EH (cell line): ENCODE data around the gene SCUBE1.

Source experiments
- DNase-seq: peaks from one replicate; pipeline ENCODE4 v3.0.0-alpha.2; 2015; ENCODE audit warnings: low read depth

Gene SCUBE1

DNA sequence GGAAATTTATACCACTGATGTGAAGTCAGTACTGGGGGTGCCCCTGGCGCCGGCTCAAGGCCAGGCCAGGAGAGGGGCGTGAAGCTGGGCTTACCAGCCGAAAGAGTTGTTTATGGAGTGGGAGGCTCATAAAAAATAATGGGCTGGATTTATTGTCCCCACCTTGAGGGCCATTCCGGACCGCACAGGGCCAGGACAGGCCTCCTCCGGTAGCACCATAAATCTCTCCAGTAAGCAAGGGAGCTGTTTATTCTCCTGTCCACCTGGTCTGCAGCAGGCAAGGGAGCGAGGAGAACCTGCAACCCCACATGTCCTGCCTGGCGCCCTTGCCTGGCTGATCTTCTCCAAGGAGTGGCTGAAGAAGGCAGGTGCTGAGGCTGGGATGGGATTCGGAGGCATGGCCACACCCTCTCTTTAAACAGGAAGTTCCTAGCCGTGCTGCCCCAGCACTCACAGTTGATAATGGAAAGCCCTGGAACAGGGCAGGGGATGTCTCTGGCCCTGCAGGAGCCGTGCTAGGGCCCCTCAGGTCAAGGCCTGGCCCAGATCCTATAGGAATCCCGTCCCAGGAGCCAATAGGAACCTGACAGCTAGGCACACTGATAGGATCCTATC is 65.1 kb downstream of the SCUBE1 start:
- no peak for DNase-seq

DNA sequence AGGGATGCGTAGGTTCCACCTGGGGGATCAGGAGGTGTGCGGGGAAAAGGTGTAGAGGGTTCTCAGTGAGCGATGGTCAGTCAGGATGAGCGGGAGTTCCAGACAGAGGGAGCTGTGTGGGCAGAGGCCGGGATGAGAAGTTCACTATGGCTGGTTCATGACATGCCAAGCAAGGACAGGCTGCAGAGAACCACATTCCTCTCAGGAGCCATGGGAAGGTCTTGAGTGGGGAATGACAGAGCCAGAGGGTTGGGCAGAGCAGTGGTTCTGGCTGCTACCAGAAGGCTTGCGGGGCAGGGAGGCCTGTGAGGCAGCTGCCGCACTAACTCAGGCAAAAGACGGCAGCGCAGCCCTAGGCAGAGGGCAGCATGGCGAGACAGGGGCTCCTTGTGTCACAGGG is 66.1 kb downstream of the SCUBE1 start:
- DNase-seq = no peak

DNA sequence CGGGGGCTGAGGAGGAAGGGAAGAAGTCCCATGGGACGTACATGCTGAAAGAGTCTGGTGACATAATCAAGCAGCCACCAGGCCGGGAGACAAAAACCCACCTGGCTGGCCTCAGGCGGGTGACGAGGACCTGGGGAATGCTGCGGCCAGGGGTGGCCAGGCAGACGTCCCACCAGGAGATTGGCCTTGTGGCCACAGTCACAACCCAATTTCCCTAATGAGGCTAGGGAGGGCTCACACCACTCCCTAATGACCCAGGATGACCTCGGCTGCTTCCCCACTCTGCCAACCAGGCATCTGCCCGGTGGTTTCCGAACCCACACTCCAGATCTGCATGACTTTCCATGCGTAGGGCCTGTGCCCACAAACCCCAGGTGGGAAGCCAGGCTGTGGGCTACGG is 66.9 kb downstream of the SCUBE1 start:
- DNase-seq = no peak

- peak; percentile 17 for DNase-seq
Measured at GRCh38 chr22:43275545-43276317, 67.4 kb downstream of the SCUBE1 start.

- no peak for DNase-seq
Measured at GRCh38 chr22:43274595-43275240, 68.5 kb downstream of the SCUBE1 start.

DNA sequence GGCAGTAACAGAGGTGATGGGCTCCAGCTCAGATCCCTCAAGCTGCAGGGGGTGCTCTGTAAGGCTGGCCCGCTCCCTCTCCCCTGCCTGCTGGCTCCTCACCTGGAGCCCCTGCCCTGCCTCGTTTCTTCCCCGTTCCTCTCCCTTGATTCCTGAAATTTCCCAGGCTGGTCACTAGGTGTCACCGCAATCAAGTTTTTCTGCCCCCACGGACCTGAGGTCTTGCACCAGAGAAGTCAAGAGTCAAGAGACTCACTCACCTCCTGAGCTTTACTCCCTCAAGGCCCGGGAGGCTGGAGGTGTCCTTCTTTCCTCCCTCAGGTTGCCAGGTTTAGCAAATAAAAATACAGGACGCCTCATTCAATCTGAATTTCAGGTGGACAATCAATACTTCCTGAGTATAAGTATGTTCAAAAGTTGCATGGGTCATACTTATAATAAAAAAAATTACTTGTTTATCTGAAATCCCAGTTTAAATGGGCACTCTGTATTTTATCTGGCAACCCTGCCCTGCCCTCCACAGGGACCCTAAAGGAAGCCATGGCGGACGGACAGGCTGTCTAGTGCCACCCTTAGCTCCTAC is 69.2 kb downstream of the SCUBE1 start:
- peak; percentile 63 for DNase-seq

DNA sequence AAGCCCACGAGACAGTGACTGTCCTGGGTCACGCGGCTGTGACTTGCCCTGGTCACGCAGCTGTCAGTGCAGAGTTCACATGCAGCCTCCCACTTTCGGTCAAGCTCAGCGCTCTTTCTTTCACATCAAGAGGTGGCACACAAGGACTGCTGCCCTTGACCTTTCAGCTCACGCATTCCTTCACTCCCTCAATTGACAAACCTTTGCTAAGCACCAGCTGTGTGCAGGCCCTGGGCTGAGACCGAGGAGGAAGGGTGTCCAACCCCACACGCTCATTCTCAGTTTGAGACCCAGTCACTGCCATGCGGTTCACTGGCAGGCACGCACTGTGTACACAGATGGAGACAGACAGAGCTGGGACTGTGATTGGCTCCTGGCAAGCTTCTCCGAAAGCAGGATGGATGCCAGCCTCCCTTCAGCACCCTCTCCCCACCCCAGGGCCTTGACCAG is 70.3 kb downstream of the SCUBE1 start:
- no peak for DNase-seq

- peak; percentile 17 for DNase-seq
Measured at GRCh38 chr22:43272301-43272700, 70.9 kb downstream of the SCUBE1 start.

DNA sequence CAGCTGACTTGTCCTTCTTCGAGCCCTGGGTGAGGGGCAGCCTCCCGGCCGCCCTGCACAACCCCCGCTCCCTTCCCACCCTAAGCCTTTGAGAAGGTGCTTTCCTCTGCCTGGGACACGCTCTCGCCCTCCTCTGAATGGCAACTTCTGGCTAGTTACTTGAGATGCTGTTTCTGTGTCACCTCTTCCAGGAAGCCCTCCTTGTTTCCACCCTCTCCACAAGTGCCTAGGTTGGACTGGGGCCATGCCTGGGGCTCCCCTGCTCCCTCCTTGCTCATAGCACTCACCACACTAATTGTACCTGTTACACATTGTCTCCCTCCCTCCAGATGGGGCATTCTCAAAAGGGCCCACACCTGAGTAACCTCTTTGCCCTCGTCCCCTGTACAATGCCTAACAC is 72.2 kb downstream of the SCUBE1 start:
- no peak for DNase-seq

GRCh38 chr22:43270314-43270908 is 72.8 kb downstream of the SCUBE1 start:
- no peak for DNase-seq

- no peak for DNase-seq
Measured at GRCh38 chr22:43269646-43270045, 73.5 kb downstream of the SCUBE1 start.

- DNase-seq = no peak
Measured at GRCh38 chr22:43269246-43269645, 73.9 kb downstream of the SCUBE1 start.

GRCh38 chr22:43267981-43268660 is 75.1 kb downstream of the SCUBE1 start:
- DNase-seq = no peak

GRCh38 chr22:43267332-43267980 is 75.7 kb downstream of the SCUBE1 start:
- no peak for DNase-seq

GRCh38 chr22:43266076-43266475 is 77.1 kb downstream of the SCUBE1 start:
- no peak for DNase-seq

DNA sequence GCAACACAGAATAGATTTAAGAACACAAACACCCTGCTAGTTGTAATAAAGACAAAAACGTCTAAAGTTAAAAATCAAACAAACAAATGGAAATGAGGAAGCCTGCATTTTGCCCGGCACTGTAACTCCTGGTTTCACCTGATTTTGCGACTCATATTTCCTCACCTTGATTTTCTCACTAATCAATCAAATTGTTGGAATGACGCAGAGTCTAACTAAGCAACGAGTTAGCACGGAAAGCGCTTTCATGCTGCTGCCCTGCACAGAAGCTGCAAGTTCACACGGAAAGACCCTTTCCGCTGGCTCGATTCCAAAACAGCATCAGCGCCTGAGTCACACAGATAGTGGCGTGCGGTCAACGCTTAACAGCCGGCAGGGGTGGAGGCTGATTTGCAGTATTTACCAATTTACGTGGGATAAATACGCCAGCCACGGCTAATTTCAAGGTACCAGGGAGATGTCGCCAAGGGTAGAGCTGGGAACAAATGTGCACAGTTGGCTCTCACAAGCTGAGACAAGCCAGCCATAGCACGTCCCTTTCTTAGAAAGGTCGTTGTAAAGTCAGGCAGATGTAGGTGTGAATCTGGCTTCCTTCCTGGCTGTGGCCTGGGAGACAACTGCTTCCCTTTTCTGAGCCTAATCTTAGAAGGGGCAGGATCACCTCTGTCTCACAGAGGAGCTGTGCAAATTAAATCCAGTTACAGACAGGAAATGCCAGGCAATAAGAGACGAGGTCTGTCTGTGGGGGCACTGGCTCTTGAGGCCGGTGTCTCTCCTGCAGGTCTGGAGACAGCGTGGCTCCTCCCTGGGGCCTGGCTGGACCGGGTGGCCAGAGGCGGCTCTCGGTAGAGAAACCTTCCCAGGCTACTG is 79.3 kb downstream of the SCUBE1 start:
- peak; percentile 63 for DNase-seq

DNA sequence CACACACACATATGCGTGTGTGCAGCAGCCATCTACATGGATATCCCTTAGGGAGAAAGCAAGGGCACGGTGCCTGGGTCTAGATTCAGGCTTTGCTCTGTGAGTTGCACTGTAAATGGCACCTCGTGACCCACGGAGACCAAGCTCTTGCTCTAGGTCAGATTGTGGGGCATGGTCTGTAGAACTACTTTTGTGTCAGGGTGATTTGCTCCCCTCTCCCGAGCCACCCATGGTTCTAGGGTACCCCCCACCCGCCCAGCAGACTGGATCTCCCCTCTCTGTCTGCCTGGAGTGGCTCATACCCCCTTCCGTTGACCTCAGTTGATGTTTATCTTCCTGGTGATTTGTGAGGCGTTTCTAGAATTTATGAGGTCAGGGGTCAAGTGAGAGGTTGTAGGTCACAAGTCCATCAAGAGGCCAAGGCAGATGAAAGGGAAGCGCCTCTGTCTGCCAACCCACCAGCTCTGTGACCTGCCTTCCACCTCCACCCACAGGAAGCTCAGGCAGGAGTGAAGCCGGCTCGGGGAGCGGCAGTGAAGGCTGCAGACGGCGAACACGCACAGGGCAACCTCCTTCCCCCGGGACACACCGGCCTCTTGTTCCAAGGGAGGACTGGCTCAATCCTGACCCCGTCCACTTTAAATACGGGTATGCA is 80.1 kb downstream of the SCUBE1 start:
- no peak for DNase-seq

GRCh38 chr22:43260331-43261231 is 82.6 kb downstream of the SCUBE1 start:
- DNase-seq = no peak

GRCh38 chr22:43257961-43258360 is 85.2 kb downstream of the SCUBE1 start:
- no peak for DNase-seq
